CD4-positive, alpha-beta memory T cell (primary cell): ENCODE measurements around the gene BTF3L4. TPM values are rescaled to one million over a fixed set of nuclear protein-coding genes. Genes with fewer than 3 reads are reported as not detected.

Experiments
- CTCF ChIA-PET: fragments of 350-600 bp; sonication (Branson Sonifier 250); formaldehyde crosslinking; loops from one replicate; lab custom pipeline; 2021; ENCODE audit warnings: inconsistent platforms; ENCODE audit not compliant: partially characterized antibody; lab: Charles Lee
- POLR2A ChIA-PET: fragments of 350-600 bp; sonication (Branson Sonifier 250); formaldehyde crosslinking; loops from one replicate; lab custom pipeline; 2021; ENCODE audit not compliant: partially characterized antibody; lab: Charles Lee
- DNase-seq, 5 donors: peaks; one replicate each; pipeline versions ENCODE4 v3.0.0 to v3.0.0-alpha.2; 2020 to 2022; ENCODE audit warnings: mixed read lengths in 1 of 5
- H3K27ac ChIP-seq: one replicate; pipeline ENCODE4 v1.7.0; 2013; ENCODE audit warnings: low read depth, low read length
- H3K27me3 ChIP-seq: 2 replicates; pipeline ENCODE4 v1.7.0; 2013; ENCODE audit warnings: mild to moderate bottlenecking, low read length, moderate library complexity; ENCODE audit not compliant: insufficient read depth
- H3K36me3 ChIP-seq: 2 replicates; pipeline ENCODE4 v1.7.0; 2013; ENCODE audit warnings: mild to moderate bottlenecking, low read length, moderate library complexity; ENCODE audit not compliant: insufficient read depth
- H3K4me1 ChIP-seq: 2 replicates; pipeline ENCODE4 v1.7.0; 2013; ENCODE audit warnings: mild to moderate bottlenecking, low read length, moderate library complexity; ENCODE audit not compliant: insufficient read depth
- H3K4me3 ChIP-seq, 2 donors: one replicate each; pipeline ENCODE4 v1.7.0; 2013; ENCODE audit warnings: low read length in 2 of 2, mild to moderate bottlenecking in 1 of 2
- H3K9me3 ChIP-seq, 2 donors: one replicate each; pipeline ENCODE4 v1.7.0; 2013; ENCODE audit warnings: low read length in 2 of 2, control low read depth in 1 of 2; ENCODE audit not compliant: control insufficient read depth in 1 of 2
- H3K27ac Mint-ChIP-seq, 7 donors: one replicate each; pipeline ENCODE4 v1.8.0; 2020 to 2021; ENCODE audit warnings: mixed read lengths in 7 of 7, mild to moderate bottlenecking in 6 of 7, inconsistent platforms in 3 of 7, moderate library complexity in 3 of 7
- H3K27me3 Mint-ChIP-seq, 2 donors: one replicate each; pipeline ENCODE4 v1.8.0; 2020 to 2021; ENCODE audit warnings: mixed read lengths in 2 of 2
- H3K36me3 Mint-ChIP-seq, 2 donors: one replicate each; pipeline ENCODE4 v1.8.0; 2020 to 2021; ENCODE audit warnings: mixed read lengths in 2 of 2, inconsistent platforms in 1 of 2, mild to moderate bottlenecking in 1 of 2
- H3K4me1 Mint-ChIP-seq, 4 donors: one replicate each; pipeline ENCODE4 v1.8.0; 2020 to 2021; ENCODE audit warnings: mixed read lengths in 4 of 4, mild to moderate bottlenecking in 1 of 4
- H3K4me3 Mint-ChIP-seq, 8 donors: one replicate each; pipeline ENCODE4 v1.8.0; 2020 to 2021; ENCODE audit warnings: mixed read lengths in 8 of 8, mild to moderate bottlenecking in 7 of 8, moderate library complexity in 6 of 8, inconsistent platforms in 3 of 8
- H3K9me3 Mint-ChIP-seq, 8 donors: one replicate each; pipeline ENCODE4 v1.8.0; 2020 to 2021; ENCODE audit warnings: mixed read lengths in 8 of 8, mild to moderate bottlenecking in 5 of 8, inconsistent platforms in 3 of 8, moderate library complexity in 1 of 8
- intact Hi-C: fragments of 100-400 bp; cut with micrococcal nuclease; formaldehyde crosslinking; loops from one replicate; pipeline ENCODE4 v1.15.1; 2023
- polyA plus RNA-seq, 2 donors: library from polyadenylated mRNA; unstranded; fragments of 300-500 nt; fragmentation: Illumina TruSeq; gene quantifications; one replicate each; pipeline ENCODE4 v1.2.3, GENCODE V29; 2021
- total RNA-seq, 2 experiments: library from RNA; stranded (reverse); gene quantifications; one replicate each; pipeline ENCODE4 v1.2.3, GENCODE V29; 2021

The BTF3L4 gene
- total and polyA plus RNA-seq, 4 experiments from 2014 or later = 30.4 to 91.2 (median 47.6) TPM

DNA sequence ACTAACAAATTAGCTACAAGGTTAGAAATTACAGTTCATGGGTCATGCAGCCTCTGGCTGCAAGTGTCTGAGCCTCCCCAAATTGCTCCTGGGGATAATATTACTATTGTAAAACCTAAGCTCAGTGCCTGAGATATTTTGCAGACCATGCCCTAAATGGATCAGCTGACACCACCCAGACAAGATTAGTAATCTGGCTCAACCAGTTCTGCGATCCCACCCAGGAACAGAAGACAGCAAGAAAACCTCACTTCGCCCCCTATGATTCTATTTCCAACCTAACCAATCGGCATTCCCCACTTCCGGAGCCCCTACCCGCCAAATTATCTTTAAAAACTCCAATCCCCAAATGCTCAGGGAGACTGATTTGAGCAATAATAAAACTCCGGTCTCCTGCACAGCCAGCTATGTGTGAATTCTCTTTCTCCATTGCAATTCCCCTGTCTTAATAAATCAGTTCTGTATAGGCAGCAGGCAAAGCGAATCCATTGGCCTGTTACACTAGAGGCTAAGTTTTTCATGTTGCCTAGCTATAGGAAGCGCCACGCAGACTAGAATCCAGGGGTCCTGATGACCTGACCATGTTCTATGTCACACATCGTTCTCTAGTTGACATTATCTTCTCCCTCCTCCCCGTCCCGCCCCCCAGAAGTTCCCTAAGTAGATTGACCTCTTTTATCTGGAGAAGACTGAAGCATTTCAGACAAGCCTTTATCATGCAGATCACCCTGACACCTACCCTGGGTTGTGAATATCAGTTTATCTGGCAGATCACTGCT is 63.4 kb downstream of the BTF3L4 start:
- H3K4me3 Mint-ChIP-seq = no peak overlapping the region
- Histone ChIP-seq H3K9me3 (no peaks in the 10 kb centered on the region), H3K4me3 (no peak overlapping the region), H3K27me3 (no peaks in the 10 kb centered on the region), H3K36me3 (no peaks in the 10 kb centered on the region), H3K27ac (no peak overlapping the region), H3K4me1 (no peaks in the 10 kb centered on the region)
- ChIA-PET CTCF (no interaction called here), POLR2A (no interaction called here)
- H3K36me3 Mint-ChIP-seq = no peaks in the 10 kb centered on the region
- H3K9me3 Mint-ChIP-seq = no peaks in the 10 kb centered on the region
- H3K27me3 Mint-ChIP-seq = peaks cover 0 to 3% of the 10 kb centered on the region in 2 donors
- no peak for DNase-seq
- H3K4me1 Mint-ChIP-seq = no peaks in the 10 kb centered on the region
- peak overlapping the region in 2 of 7 donors; percentile 6 to 37 for H3K27ac Mint-ChIP-seq
- intact Hi-C loops = no loop called here

DNA sequence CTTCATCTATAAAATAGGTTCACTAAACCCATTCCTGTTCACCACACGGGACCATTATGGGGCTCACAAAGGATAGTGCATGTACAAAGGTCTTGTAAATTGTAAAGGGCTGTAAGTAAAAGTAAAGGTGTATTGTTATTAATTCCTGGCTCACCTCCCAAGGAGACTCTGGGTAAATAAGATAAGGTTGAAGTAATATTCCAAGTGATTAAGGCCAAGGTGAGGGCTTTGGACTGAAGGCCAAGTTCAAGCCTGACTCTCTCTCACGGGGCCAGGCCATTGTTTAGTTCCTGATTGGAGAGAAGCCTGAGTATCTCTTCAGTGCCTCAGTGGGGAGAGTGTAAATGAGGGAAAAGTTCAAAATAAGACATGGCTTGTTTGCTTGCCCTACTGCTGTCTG is 66.3 kb downstream of the BTF3L4 start:
- POLR2A ChIA-PET = no interaction called here
- Histone ChIP-seq H3K27ac (no peak overlapping the region), H3K36me3 (no peaks in the 10 kb centered on the region), H3K9me3 (no peaks in the 10 kb centered on the region), H3K27me3 (no peaks in the 10 kb centered on the region), H3K4me3 (no peak overlapping the region), H3K4me1 (no peaks in the 10 kb centered on the region)
- Mint-ChIP-seq H3K4me1 (no peaks in the 10 kb centered on the region), H3K36me3 (no peaks in the 10 kb centered on the region), H3K9me3 (no peaks in the 10 kb centered on the region), H3K4me3 (no peak overlapping the region), H3K27me3 (peaks cover 8 to 15% of the 10 kb centered on the region in 2 donors), H3K27ac (no peak overlapping the region)
- DNase-seq = no peak
- CTCF ChIA-PET = no interaction called here
- intact Hi-C loops = no loop called here

DNA sequence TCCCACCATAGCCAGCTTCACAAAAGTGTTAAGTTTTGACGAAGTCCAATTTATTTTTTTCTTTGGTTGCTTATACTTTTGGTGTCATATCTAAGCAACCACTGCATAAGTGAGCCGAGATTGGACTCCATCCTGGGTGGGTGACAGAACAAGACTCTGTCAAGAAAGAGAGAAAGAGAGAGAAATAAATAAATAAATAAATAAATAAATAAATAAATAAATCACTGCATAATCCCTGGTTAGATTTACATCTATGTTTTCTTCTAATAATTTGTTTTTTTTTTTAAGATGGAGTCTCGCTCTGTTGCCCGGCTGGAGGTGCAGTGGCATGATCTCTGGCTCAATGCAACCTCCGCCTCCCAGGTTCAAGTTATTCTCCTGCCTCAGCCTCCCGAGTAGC is 67.5 kb downstream of the BTF3L4 start:
- H3K4me1 Mint-ChIP-seq = no peaks in the 10 kb centered on the region
- ChIA-PET CTCF (interaction anchor here (0.6 kb wide), 2 partner anchors 358 to 562 kb away, joined by 3 read pairs; no protein-coding TSS in a partner anchor), POLR2A (no interaction called here)
- no peaks in the 10 kb centered on the region for H3K9me3 ChIP-seq
- no peak overlapping the region for H3K27ac ChIP-seq
- H3K4me3 ChIP-seq = no peak overlapping the region
- no peak for DNase-seq
- H3K9me3 Mint-ChIP-seq = no peaks in the 10 kb centered on the region
- peaks cover 10 to 17% of the 10 kb centered on the region in 2 donors for H3K27me3 Mint-ChIP-seq
- intact Hi-C loops = no loop called here
- no peaks in the 10 kb centered on the region for H3K27me3 ChIP-seq
- H3K36me3 Mint-ChIP-seq = no peaks in the 10 kb centered on the region
- no peaks in the 10 kb centered on the region for H3K36me3 ChIP-seq
- no peaks in the 10 kb centered on the region for H3K4me1 ChIP-seq
- H3K4me3 Mint-ChIP-seq = no peak overlapping the region
- H3K27ac Mint-ChIP-seq = no peak overlapping the region

DNA sequence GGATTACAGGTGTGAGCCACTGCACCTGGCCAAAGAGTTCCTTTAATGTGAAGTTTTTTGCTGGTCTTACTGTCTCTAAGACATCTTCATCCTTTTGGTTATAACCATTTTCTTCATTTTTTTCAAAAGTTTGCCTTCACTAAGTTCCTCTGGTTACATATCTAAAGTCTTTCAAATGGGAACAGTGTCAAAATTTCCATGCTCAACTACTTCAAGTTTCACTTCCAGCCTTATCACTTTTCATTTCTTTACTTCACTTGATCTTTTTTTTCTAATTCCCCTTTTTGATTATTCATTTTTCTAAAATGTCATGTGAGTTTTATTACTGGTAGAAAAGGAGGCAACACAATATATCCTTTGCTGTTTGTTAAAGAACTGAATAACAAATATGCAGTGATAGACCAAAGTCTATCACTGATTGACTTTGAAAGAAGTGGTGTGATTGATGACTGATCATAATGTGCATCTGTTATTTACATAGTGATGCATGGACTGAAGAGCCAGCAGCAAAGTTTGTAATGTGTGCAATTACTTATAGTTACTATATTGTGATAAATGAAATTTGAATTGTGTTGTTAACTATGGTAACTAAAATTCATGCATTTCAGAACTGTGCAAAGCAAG is 69.8 kb downstream of the BTF3L4 start:
- ChIA-PET CTCF (interaction anchor here (1.2 to 2.0 kb wide), 2 partner anchors 168 to 172 kb away, joined by 6 to 22 read pairs; no protein-coding TSS in a partner anchor), POLR2A (no interaction called here)
- Mint-ChIP-seq H3K36me3 (no peaks in the 10 kb centered on the region), H3K4me1 (no peaks in the 10 kb centered on the region), H3K27me3 (peaks cover 10 to 17% of the 10 kb centered on the region in 2 donors), H3K9me3 (no peaks in the 10 kb centered on the region), H3K4me3 (no peak overlapping the region), H3K27ac (no peak overlapping the region)
- Histone ChIP-seq H3K4me1 (no peaks in the 10 kb centered on the region), H3K27ac (no peak overlapping the region), H3K27me3 (no peaks in the 10 kb centered on the region), H3K9me3 (no peaks in the 10 kb centered on the region), H3K36me3 (no peaks in the 10 kb centered on the region), H3K4me3 (no peak overlapping the region)
- intact Hi-C loops = loop anchor here (2.0 kb wide), 1 partner anchor 15 kb away; no protein-coding TSS in a partner anchor
- no peak for DNase-seq

DNA sequence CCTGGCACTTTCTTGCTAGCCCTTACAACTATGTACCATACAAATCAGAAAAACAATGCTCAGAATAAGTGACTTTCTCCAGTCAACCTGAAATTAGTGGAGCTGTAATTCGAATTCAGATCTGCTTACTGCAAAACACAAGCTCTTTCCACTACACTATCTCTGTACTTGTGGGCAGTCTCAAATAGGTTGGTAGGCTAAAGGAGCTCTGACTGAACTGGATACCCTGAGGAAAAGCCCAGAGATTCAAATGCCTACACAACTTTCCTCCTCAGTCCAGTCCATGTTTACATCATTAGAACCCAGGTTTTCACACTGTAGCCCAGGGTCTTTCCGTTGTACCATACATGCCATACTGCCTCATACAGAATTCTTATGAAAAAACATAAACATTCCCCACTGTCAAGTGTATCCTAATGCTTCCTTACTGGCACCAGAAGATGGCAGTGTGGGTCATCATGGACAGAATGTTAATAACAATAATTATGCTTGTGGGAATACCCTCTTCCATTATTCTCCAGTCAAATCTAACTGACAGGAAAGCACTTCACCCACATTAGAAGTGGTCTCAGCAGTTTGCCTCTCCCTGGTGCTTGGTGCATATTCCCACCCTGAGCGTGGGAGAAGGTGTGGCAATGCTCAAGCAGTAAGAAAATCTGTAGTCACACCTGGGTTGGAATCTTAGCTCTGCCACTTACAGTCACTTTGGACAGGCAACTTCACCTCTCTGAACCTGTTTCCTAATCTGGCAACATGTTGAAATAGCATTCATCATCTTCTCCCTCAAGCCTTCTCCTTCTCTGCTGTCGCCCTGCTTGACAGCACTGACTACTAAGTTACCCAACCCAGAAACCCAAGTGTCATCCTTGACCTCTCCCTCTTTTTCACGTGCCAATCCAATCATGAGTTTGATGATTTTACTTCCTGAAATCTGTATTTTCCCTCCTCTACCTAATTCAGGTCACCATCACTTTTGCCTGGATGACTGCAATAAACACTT is 71.4 kb downstream of the BTF3L4 start:
- H3K36me3 Mint-ChIP-seq = no peaks in the 10 kb centered on the region
- no peak overlapping the region for H3K27ac Mint-ChIP-seq
- no peaks in the 10 kb centered on the region for H3K27me3 ChIP-seq
- no peaks in the 10 kb centered on the region for H3K4me1 Mint-ChIP-seq
- intact Hi-C loops = loop anchor here (1.0 to 2.0 kb wide), 4 partner anchors 13 to 559 kb away; partner anchors contain the start of genes ORC1 and PRPF38A
- H3K9me3 ChIP-seq = no peaks in the 10 kb centered on the region
- no peaks in the 10 kb centered on the region for H3K36me3 ChIP-seq
- H3K4me3 Mint-ChIP-seq = no peak overlapping the region
- H3K4me1 ChIP-seq = no peaks in the 10 kb centered on the region
- POLR2A ChIA-PET = interaction anchor here (1.5 kb wide), 1 partner anchor 13 kb away, joined by 9 read pairs; no protein-coding TSS in a partner anchor
- CTCF ChIA-PET = interaction anchor here (0.6 to 2.0 kb wide), 7 partner anchors 13 to 562 kb away, joined by 3 to 22 read pairs (median 4); no protein-coding TSS in a partner anchor
- H3K9me3 Mint-ChIP-seq = no peaks in the 10 kb centered on the region
- no peak overlapping the region for H3K4me3 ChIP-seq
- H3K27ac ChIP-seq = no peak overlapping the region
- peaks cover 10 to 17% of the 10 kb centered on the region in 2 donors for H3K27me3 Mint-ChIP-seq
- peak in 4 of 5 donors; percentile 18 to 31 (median 26) for DNase-seq

DNA sequence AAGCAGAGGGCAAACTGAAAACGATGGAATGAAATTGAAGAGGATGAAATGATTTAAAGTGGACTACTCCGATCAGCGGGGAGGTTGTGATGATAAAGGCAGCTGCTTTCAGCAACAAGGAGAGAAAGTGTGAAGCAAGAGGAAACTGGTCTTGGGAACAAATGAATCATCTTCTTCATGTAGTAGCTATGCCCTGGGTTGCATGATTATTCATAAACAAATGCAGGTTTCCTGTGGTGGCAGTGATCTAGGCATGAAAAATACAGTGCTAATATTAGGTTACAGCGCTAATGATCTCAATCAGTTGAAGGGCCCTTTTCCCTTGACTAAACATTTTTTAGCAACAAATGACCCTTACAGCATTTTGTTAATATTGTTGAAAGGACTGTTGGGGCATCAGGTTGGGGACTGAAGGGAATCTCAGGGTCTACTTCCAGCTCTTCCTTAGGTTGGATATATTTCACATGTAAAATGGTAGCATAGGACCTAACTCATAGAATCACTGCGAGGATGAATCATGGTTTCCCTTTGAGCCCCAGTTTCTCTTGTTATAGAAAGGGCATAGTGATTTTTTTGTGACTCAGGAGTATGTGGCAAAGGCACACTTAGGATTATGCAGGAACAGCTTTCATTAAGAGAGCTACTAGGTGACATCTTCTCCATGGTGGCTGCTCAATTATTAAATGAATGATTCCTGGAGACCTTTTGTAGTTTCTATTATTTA is 83.9 kb downstream of the BTF3L4 start:
- H3K9me3 Mint-ChIP-seq = no peaks in the 10 kb centered on the region
- peak overlapping the region; percentile 51 to 90 (median 76) for H3K4me3 Mint-ChIP-seq
- no peak overlapping the region for H3K27ac ChIP-seq
- H3K4me1 Mint-ChIP-seq = peaks cover 28 to 36% (median 31%) of the 10 kb centered on the region in 4 donors
- peaks cover 0 to 3% of the 10 kb centered on the region in 2 donors for H3K36me3 Mint-ChIP-seq
- peak overlapping the region in 1 of 2 donors; percentile 2 for H3K4me3 ChIP-seq
- H3K27me3 Mint-ChIP-seq = no peaks in the 10 kb centered on the region
- no peaks in the 10 kb centered on the region for H3K27me3 ChIP-seq
- DNase-seq = peak; percentile 21 to 69 (median 27)
- peaks cover 40% of the 10 kb centered on the region for H3K4me1 ChIP-seq
- CTCF ChIA-PET = interaction anchor here (1.2 to 1.8 kb wide), 4 partner anchors 12 to 544 kb away, joined by 4 to 10 read pairs (median 6); no protein-coding TSS in a partner anchor
- H3K9me3 ChIP-seq = no peaks in the 10 kb centered on the region
- intact Hi-C loops = loop anchor here (2.0 to 5.0 kb wide), 3 partner anchors 13 to 547 kb away; partner anchors contain the start of gene TXNDC12
- peak overlapping the region; percentile 7 to 79 (median 57) for H3K27ac Mint-ChIP-seq
- no peaks in the 10 kb centered on the region for H3K36me3 ChIP-seq
- POLR2A ChIA-PET = interaction anchor here (0.5 to 2.3 kb wide), 5 partner anchors 13 to 413 kb away, joined by 3 to 9 read pairs (median 3); partner anchors contain the start of genes ORC1, PRPF38A and TUT4
